Measurements from ENCODE around the gene KLHL40. TPM values are rescaled to one million over a fixed set of nuclear protein-coding genes. Genes with fewer than 3 reads are reported as not detected.

KLHL40 gene
- total RNA-seq, 2 donors from 2014 or later = not detected

DNA sequence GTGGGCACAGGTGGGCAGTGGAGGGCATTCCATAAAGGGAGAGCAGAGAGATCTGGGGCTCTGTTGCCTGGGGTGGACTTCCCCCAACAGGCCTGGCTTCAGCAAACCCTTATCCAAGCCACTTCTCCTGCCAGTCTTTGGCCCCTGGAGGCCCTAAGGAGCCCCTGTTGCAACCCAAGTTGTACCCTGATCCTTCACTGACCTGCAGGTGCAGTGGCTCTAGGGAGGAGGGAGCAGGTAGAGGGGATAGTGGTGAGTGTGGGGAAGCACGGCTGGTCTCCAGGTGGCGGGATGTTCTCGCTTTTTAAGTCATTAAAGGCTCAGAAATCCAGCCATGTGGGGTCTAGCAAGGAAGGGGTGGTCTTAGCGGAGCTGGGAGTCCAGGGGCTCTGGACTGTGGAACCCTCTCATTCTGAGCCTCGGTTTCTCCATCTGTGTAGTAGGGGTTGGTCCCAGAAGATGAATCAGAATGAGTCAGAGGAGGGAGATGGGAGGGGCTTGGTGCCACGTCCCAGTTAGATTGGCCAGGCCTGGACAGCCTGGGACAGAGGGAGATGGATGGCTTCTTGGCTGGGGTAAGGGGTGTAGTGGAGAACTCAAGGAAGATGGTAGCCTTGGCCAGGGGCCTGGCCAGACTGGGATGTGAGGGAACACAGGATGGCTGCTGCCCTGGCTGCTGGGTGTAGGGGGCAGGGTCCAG lies 29.2 kb upstream of the KLHL40 start:
- DNase-seq (no peak), ATAC-seq (no peak)
- intact Hi-C loops (cut with DNase I, micrococcal nuclease) = no loop called here

DNA sequence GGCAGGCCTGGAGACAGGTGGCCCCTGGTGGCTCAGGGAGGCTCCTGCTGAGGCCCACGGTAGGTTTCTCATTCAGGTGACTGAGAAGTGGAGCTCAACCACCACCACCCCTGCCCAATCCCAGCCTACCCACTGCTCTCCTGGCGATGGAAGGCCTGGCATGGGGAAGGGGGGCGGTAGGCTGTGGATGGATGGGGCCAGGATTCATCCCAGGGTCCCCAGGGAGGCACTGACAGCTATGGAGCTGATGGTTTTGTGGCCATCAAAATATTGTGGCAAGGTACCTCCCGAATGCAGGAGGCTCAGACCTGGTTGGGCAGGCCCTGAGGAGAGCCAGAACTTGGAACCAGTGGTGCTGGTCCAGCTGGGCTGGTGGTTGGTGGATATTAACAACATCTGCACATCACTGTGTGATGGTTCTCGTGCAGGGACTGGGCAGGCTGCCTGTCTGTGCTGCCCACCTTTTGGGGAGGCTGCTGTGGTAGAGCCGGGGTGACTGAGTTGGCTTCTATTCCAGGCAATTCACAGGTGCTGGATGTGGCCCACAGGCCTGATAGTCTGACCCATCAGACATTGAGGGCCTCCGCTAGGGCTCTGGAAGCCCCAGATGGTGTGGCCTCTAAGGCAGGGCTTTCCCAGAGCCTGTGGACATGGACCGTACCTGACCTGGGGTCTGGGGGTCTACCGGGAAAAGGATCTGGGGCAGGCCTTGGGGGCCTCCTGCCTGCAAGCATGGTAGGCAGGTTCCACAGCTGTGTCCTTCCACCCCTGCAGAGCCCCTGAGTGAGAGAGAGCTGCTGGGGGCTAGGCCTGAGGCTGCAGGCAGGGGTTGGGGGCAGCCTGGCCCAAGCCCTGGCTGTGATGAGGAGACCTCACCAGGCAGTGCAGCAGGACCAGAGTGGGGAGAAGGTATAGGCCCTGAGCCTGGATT lies 28.4 kb upstream of the KLHL40 start:
- DNase-seq = no peak
- no peak for ATAC-seq
- intact Hi-C loops (cut with DNase I, micrococcal nuclease) = no loop called here

GRCh38 chr3:42657675-42658074 lies 27.7 kb upstream of the KLHL40 start:
- intact Hi-C loops (cut with DNase I, micrococcal nuclease) = no loop called here
- no peak for ATAC-seq

GRCh38 chr3:42658091-42658770 lies 27.1 kb upstream of the KLHL40 start:
- no peak for DNase-seq
- intact Hi-C loops (cut with DNase I, micrococcal nuclease) = no loop called here

More at GRCh38 chr3:42657675-42658074, 27.7 kb upstream of the KLHL40 start:
- no peak for DNase-seq

DNA sequence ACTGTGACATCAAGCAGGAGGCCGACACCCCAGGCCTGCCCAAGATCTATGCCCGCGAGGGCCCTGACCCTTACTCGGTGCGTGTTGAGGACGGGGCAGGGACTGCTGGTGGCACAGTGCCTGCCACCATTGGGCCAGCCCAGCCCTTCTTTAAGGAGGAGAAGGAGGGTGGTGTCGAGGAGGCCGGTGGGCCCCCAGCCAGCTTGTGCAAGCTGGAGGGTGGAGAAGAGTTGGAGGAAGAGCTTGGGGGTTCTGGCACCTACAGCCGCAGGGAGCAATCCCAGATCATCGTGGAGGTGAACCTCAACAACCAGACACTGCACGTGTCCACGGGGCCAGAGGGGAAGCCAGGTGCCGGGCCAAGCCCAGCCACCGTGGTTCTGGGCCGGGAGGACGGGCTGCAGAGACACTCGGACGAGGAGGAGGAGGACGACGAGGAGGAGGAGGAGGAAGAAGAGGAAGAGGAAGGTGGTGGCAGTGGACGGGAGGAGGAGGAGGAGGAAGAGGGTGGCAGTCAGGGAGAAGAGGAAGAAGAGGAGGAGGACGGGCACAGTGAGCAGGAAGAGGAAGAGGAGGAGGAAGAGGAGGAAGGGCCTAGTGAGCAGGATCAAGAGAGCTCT lies 26.5 kb upstream of the KLHL40 start:
- no peak for DNase-seq
- ATAC-seq = no peak
- intact Hi-C loops (cut with DNase I, micrococcal nuclease) = no loop called here

More at GRCh38 chr3:42658091-42658770, 27.1 kb upstream of the KLHL40 start:
- ATAC-seq = no peak

GRCh38 chr3:42659451-42660130 lies 25.7 kb upstream of the KLHL40 start:
- intact Hi-C loops (cut with DNase I, micrococcal nuclease) = no loop called here
- no peak for ATAC-seq
- no peak for DNase-seq

DNA sequence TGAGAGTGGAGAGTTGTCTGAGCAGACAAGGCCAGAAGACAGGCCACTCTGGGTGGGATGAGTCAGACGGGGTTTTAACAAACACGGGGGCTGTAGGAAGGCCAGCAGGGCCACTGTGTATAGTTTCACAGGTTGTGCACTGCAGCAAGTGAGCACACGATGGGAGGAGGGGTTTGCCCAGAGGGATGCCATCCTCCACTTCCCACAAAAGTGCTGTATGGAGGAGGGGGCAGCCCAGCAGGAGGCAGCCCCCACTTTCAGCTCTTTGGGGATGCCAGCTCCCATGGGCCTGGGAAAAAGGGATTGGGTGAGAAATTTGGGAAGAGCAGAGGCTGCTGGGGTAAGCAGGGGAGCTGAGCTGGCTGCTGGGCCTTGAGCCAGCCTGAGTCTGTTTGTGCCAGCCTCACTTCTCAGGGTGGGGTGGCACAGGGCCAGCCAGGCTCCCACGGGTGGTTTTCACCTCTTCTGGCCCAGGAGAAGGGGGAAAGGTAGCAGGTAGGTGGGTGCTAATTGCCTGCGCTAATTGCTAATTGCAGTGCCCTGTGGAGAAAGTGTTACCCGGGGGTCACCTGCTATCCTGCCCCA lies 25.1 kb upstream of the KLHL40 start:
- no peak for DNase-seq
- intact Hi-C loops (cut with DNase I, micrococcal nuclease) = no loop called here
- no peak for ATAC-seq

DNA sequence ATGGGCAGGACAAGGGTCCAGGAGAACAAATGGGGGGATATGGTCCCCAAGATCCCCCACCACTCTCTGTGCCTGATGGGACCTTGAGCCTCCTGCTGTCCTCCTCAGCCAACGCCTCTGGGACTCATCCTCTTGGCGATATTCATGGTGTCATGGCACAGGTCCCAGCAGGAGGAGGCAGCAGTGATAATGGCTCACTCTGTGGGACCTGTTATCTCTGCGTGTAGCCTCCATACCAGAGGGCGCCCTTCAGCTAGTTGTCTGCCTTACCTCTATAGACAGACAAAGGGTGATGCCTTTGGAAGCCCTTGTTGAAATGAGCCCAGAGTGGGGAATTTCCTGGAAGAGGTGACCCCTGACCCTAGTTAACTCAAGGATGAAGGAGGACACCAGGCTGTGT lies 24.4 kb upstream of the KLHL40 start:
- intact Hi-C loops (cut with DNase I, micrococcal nuclease) = no loop called here
- DNase-seq = no peak
- no peak for ATAC-seq

DNA sequence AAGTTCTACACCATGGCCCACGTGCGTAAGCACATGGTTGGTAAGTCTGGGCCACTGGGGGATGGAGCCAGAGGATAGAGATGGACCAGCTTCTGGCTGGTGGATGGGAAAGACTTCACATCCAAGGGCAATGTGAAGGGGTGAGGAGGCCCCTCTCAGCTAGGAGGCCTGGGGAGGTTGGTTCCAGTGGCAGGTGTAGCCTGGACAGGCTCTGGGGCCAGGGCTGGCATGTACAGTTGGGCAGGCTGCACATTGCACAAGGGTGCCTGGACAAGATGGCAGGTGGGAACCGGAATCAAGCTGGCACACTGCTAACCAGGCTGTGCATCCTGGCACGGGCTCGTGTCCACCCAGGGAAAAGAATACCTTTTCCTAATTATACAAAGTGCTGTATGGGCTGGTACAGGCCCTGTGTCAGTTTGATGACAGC lies 23.7 kb upstream of the KLHL40 start:
- ATAC-seq (no peak), DNase-seq (no peak)
- intact Hi-C loops (cut with DNase I, micrococcal nuclease) = no loop called here

GRCh38 chr3:42662037-42662812 lies 23.1 kb upstream of the KLHL40 start:
- ATAC-seq (no peak), DNase-seq (no peak)
- intact Hi-C loops (cut with DNase I, micrococcal nuclease) = no loop called here

DNA sequence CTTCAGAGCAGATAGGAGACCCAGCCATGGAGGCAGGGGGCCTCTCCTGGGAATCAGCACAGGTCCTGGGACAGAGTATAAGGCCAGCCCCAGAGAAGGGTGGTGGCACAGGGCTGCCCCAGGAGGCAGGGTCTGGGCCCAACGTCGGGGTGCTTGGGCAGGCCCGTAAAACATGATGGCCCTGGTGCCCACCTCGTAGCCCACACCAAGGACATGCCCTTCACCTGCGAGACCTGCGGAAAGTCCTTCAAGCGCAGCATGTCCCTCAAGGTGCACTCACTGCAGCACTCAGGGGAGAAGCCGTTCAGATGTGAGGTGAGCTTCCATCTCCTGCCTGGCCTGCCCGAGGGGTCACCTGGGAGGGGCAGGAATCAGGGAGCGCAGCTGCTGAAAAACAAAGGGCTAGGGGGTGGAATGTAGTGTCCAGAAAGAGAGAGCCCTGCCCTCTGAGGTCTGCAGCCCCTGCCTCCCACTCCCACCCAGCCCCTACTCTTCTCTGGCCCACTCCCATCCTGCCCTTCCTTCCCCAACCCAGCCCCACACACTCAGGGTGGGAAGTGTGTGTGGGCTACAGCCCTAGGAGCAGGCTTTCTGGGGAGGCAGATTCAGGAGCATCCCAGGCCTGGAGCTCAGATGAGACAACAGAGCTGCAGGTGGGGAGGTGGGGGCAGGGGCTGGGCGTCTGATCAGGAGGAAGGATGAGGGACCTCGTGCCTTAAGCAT lies 22.4 kb upstream of the KLHL40 start:
- intact Hi-C loops (cut with DNase I, micrococcal nuclease) = no loop called here
- DNase-seq (no peak), ATAC-seq (no peak)

DNA sequence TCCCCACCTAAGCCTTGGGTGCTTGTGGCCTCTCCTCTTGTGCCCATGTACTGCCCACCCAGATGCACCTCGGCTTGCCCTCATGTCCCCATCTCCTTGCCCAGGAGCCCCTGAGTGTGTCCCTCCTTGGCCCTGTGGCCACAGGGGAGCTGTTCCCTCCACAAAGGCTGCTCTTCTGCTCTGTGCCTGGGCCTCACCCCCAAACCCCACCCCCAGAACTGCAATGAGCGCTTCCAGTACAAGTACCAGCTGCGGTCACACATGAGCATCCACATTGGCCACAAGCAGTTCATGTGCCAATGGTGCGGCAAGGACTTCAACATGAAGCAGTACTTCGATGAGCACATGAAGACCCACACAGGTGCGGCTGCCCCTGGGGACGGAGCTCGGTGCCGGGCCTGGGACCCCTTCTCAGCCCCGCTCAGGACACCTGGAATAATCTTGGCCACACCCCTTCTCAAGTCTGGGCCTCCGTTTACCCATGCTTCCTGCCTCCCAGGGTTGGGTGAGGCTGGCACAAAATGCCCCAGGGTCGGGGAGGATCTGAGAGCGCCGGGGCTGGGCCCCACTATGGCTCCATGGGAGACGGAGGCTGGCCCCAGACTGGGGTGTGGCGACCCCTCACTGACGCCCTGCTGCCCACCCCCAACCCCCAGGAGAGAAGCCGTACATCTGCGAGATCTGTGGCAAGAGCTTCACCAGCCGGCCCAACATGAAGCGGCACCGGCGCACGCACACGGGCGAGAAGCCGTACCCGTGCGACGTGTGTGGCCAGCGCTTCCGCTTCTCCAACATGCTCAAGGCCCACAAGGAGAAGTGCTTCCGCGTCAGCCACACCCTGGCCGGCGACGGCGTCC lies 21.5 kb upstream of the KLHL40 start:
- peak; percentile 70 for ATAC-seq
- DNase-seq = no peak
- intact Hi-C loops (cut with DNase I, micrococcal nuclease) = no loop called here

DNA sequence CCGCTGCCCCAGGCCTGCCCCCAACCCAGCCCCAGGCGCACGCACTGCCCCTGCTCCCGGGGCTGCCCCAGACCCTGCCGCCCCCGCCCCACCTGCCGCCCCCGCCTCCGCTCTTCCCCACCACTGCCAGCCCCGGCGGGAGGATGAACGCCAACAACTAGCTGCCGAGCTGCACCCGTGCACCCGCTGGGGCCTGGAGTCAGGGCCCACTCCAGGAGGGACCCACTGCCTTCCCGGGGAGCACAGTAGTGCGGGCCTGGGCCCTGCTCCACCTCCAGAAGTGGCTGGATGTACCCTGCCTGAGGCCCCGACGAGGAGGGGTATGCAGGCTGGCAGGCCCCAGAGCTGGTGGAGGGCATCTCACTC lies 20.9 kb upstream of the KLHL40 start:
- ATAC-seq (no peak), DNase-seq (no peak)
- intact Hi-C loops (cut with DNase I, micrococcal nuclease) = no loop called here

- intact Hi-C loops (cut with DNase I, micrococcal nuclease) = no loop called here
- DNase-seq (no peak), ATAC-seq (no peak)
These were observed 20.1 kb upstream of the KLHL40 start for GRCh38 chr3:42665050-42665878.

- intact Hi-C loops (cut with DNase I, micrococcal nuclease) = no loop called here
- DNase-seq (no peak), ATAC-seq (no peak)
These were observed 19.3 kb upstream of the KLHL40 start for GRCh38 chr3:42666022-42666421.
